HG02840 (cell line): ENCODE results near the gene OR14A2.
"Not testable (repeated sequence)": the region's sequence is repeated elsewhere in the genome, so short reads cannot be mapped to it uniquely, and the experiment has no call there.

Source experiments
- ATAC-seq: cut with Tn5 transposase; IDR thresholded peaks from one replicate; pipeline ENCODE4 v1.9.1; 2021; ENCODE audit warnings: mild to moderate bottlenecking, moderate library complexity, moderate number of reproducible peaks; ENCODE audit not compliant: unreplicated experiment, low FRiP score

OR14A2 gene

GRCh38 chr1:247748041-247748440, at the start of gene OR14A2:
Gene OR14A2 (minus strand): TSS chr1:247748141.
- no peak for ATAC-seq

- no peak for ATAC-seq
Observed at GRCh38 chr1:247797518-247797917, 49.6 kb upstream of the OR14A2 start.

DNA sequence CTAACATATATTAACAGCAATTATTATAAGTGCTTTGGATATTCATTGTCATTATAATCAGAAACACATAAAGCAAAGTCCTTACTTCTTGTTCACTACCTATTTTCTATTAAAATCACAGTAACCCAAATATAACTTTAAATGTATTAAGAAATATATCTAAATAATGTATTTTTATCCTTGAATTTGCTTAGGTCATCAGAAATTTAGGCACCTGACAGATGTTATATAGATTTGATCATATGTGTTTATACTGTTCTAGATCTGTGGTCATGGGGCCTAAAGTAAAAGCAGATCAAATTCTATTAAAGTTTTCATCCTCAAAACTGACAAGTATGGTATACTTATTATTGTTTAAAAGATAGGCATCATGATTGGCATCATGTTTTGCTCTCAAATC, 21.7 kb upstream of the OR14A2 start:
- ATAC-seq: no peak

- no peak for ATAC-seq
Observed at GRCh38 chr1:247760456-247760855, 12.5 kb upstream of the OR14A2 start, which contains the start of gene OR1C1. Gene OR1C1 (minus strand): TSS chr1:247760556. CDS start chr1:247758406, 2,150 bp downstream.

GRCh38 chr1:247754311-247754710, 6.4 kb upstream of the OR14A2 start:
- ATAC-seq: not testable (repeated sequence)

DNA sequence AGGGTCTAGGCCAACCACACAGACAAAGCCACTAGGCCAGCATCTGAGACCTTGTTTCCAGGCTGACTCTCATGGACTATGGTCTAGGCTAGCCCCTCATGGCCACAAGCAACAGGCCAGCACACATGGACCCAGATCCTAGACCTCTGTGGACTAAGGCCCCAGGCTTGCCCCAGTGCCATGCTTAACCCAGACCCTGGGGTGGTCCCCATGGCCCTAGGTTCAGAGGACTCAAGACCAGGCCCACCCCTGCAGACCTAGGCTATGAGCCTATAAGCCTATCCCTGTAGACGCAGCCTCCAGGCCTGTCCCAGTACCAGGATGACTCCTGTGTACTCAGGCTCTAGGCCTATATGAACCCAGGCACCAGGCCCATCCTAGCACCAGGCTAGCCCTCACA, 1.9 kb upstream of the OR14A2 start:
- no peak for ATAC-seq

DNA sequence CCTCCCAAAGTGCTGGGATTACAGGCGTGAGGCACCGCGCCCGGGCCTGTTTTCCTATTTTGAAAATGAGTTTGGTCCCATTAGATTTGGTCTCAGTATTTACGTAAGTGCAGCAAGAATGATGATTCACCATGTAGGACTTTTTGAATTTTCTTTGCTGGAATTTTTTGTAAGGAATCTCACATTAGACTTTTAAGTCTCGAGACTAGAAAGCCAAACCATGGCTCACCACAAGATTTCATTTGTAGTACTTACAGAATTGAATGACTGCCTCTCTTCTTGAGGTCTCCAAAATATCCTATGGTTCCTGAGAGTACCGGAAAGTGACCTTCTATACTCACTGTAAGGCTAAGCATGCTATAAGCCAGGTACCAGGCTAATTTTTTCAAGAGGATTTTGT, 325 bp downstream of the OR14A2 start:
- no peak for ATAC-seq

DNA sequence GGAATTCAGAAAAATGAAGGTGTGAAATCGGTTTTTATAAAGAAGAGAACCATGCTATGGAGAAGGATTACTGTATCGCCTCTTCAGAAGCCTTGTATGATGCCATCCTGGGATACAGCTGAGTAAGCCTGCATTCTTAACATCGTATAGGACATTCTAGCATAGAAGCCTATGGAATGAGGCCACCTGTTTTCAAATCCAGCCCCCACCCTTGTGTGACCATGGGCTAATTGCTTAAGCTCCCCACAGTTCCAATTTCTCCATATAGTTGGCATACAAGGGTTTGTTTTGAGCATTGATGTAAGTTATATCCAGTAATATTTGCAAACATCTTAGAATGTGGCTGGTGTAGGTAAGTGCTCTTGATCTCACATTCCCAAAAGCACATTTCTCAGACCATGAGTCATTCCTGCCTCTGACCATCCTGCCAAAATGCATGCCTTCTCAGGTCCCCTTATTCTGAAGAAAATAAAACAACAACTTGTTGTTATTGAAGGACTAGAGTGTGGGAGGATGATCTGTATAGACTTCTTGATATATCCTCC, 1.5 kb downstream of the OR14A2 start:
- ATAC-seq: no peak

GRCh38 chr1:247742215-247742760, 5.7 kb downstream of the OR14A2 start:
- not testable (repeated sequence) for ATAC-seq

GRCh38 chr1:247741756-247742155, 6.2 kb downstream of the OR14A2 start:
- ATAC-seq: no peak

DNA sequence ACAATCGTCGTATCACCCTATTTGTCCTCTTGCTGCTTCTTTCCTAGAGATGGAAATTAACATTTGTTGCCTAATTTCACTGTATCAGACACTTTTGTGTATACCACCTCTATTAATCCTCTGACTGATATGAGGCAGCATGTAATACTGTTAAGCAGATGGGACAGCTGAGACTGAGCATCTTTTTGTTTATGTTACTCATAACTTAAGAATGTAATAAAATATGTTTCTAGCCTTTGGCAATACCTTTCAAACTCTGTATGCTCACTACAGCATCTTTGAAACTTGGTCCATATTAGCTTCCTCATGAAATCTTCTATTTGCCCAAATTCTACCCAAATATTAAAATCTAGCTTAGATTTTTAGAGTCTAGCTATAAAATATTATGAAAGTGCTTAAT, 7.2 kb downstream of the OR14A2 start:
- no peak for ATAC-seq

- no peak for ATAC-seq
Observed at GRCh38 chr1:247738315-247738714, 9.6 kb downstream of the OR14A2 start, which contains the start of gene OR14K1. Gene OR14K1 (plus strand): TSS chr1:247738615. CDS start chr1:247738615, 0 bp downstream.

DNA sequence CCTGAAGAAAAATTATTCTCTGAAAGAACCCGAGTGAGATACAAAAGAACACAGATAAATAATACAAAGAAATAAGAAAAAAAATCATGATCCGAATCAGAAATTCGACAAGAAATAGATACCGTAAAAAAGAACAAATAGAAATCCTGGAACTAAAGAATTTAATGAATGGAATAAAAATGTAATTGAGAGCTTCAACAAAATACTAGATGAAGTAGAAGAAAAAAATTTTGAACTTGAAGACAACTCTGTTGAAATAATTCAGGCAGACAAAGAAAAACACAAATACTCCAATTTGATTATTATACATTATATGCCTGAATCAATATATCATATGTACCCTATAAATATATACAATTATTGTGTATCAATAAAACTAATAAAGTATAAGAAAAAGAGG, 26.7 kb downstream of the OR14A2 start:
- no peak for ATAC-seq

DNA sequence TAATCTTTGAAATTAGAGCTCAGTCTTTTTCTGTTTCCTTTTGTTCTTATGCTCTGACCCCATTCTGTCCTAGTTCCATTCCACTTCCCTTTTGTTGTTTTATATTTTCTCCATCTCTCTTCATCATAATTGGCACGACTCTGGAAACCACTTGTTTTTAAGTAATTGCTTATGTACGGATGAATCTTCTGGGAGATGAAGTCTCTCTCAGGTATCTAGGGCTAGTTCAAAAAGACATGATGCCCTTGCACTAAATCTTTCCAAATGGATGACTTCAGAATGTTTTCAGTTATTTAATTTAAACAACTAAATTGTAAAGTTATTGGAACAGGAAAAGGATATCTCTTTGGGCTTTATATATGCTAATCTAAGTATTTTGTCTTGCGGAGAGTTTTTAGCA, 31.4 kb downstream of the OR14A2 start, which contains the start of gene OR6F1:
OR6F1 (minus strand) TSS at position 101 of the 400 bp plus-strand sequence. CDS start 3,891 bp downstream, outside the sequence.
- no peak for ATAC-seq

- ATAC-seq: no peak
Observed at GRCh38 chr1:247713753-247714152, 34.2 kb downstream of the OR14A2 start.

- ATAC-seq: not testable (repeated sequence)
Observed at GRCh38 chr1:247710681-247711080, 37.3 kb downstream of the OR14A2 start.

- ATAC-seq: no peak
Observed at GRCh38 chr1:247701338-247701737, 46.6 kb downstream of the OR14A2 start.

DNA sequence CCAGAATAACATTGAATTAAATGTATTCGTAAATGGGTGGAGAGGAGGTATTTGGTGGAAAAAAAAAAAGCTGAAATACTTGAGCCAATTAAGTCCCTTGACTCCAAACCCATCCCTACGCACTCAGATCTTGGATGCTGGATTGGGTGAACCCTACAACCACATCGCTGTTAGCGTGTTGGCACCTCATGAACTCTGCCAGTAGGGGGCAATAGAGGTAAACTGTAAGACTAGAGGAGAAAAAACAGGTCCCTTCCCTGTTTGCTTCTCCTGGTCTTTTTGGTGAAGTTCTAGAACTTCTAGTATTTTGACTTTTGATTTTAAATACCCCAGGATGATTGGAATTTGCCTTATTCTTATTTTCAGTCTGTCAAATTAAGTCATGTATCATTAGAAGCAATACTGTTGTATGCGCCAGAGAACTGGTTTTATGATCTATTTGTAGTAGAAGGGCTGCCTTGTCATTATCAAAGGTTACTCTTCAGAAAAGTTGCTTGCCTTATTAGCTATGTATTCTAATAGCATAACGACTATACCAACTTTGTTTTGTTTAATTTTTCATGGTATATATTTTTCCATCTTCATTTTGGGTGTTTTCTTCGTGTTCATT, 66.5 kb downstream of the OR14A2 start:
- ATAC-seq: no peak

GRCh38 chr1:247680171-247680570, 67.8 kb downstream of the OR14A2 start:
- ATAC-seq: no peak

DNA sequence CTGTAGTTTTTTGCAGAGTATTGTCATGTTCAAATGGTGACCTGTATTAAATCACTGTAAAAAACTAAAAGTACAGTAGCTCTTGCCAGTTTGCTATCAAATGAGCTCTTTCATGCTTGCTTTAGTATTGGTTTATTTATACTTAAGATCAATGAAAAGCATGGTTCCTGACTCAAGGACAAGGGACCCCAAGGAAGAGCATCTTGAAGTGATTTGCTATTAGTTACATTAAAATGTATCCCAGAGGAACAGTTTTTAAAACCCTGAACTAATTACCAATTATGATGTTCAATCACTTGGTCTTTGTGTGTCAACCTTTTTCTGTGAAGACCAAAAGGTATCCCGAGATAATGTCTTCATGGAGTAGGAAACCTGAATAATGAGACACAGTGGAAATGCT, 68.3 kb downstream of the OR14A2 start, which contains the start of gene OR13G1:
OR13G1 (minus strand) TSS at position 101 of the 400 bp plus-strand sequence. CDS start 6,698 bp downstream, outside the sequence.
- no peak for ATAC-seq
